ENCODE measurements around the gene TMEM150B.

GRCh38 chr19:55284405-55285058, 40.6 kb downstream of the TMEM150B start:
- no peak for TF ChIP-seq SOX6 (IDR thresholded peaks at IDR 0.05)
- no peak for TF ChIP-seq KDM5B (IDR thresholded peaks at IDR 0.05; ENCODE audit: insufficient replicate concordance, low read depth, low read length)
- no peak for TF ChIP-seq TCF7 (IDR thresholded peaks at IDR 0.05; ENCODE audit: borderline replicate concordance)
- no peak for TF ChIP-seq ZNF224 (CRISPR knock-in tag; IDR thresholded peaks at IDR 0.05)
- TF ChIP-seq ZBTB9 (CRISPR knock-in tag; IDR thresholded peaks at IDR 0.05): no peak
- no peak for TF ChIP-seq C11orf30 (IDR thresholded peaks at IDR 0.05; ENCODE audit: low read depth)
- no peak for TF ChIP-seq EZH2 (IDR thresholded peaks at IDR 0.05; ENCODE audit: borderline replicate concordance, low read depth, low read length)
- no peak for TF ChIP-seq GTF2F1 (IDR thresholded peaks at IDR 0.05; ENCODE audit: low read depth, low read length)

All from K562 (cell line).